Astrocyte of the spinal cord (primary cell): ENCODE measurements around the gene MCM5.

Experiments used
- DNase-seq: peaks from one replicate; pipeline ENCODE4 v3.0.0; 2011; ENCODE audit warnings: low read depth, low spot score
- H3K4me3 ChIP-seq: 2 replicates; pipeline ENCODE4 v1.5.1; 2011; ENCODE audit warnings: low read depth, mild to moderate bottlenecking, low read length, moderate library complexity
- CTCF ChIP-seq: IDR thresholded peaks from 2 replicates; pipeline ENCODE4 v1.5.1; 2012; ENCODE audit warnings: low read depth, mild to moderate bottlenecking, low read length, inconsistent platforms
- in situ Hi-C: cut with HindIII; loops from 2 replicates; pipeline ENCODE4 v1.10.0; 2017; ENCODE audit warnings: low sequenced_read_pairs

Gene MCM5

GRCh38 chr22:35419756-35420155 lies 19.8 kb downstream of the MCM5 start:
- no peak for TF ChIP-seq CTCF
- in situ Hi-C loops = no loop called here
- no peak for DNase-seq
- no peak overlapping the region for H3K4me3 ChIP-seq

GRCh38 chr22:35421121-35421520 lies 21.2 kb downstream of the MCM5 start:
- no peak for DNase-seq
- no peak for TF ChIP-seq CTCF
- no peak overlapping the region for H3K4me3 ChIP-seq
- in situ Hi-C loops = no loop called here

- H3K4me3 ChIP-seq = no peak overlapping the region
- in situ Hi-C loops = no loop called here
- TF ChIP-seq CTCF = no peak
These were observed 22.2 kb downstream of the MCM5 start for GRCh38 chr22:35422145-35422544.

GRCh38 chr22:35422936-35423335 lies 23.0 kb downstream of the MCM5 start:
- no peak for DNase-seq
- in situ Hi-C loops = no loop called here
- no peak for TF ChIP-seq CTCF
- no peak overlapping the region for H3K4me3 ChIP-seq

More at GRCh38 chr22:35422145-35422544, 22.2 kb downstream of the MCM5 start:
- DNase-seq = no peak

GRCh38 chr22:35424081-35424480 lies 24.1 kb downstream of the MCM5 start:
- TF ChIP-seq CTCF = no peak
- no peak for DNase-seq
- in situ Hi-C loops = no loop called here
- H3K4me3 ChIP-seq = no peak overlapping the region

- DNase-seq = no peak
- no peak for TF ChIP-seq CTCF
- H3K4me3 ChIP-seq = no peak overlapping the region
- in situ Hi-C loops = no loop called here
These were observed 24.8 kb downstream of the MCM5 start for GRCh38 chr22:35424761-35425160.

- no peak overlapping the region for H3K4me3 ChIP-seq
- DNase-seq = no peak
- TF ChIP-seq CTCF = no peak
- in situ Hi-C loops = no loop called here
These were observed 25.6 kb downstream of the MCM5 start for GRCh38 chr22:35425546-35425945.
